ENCODE measurements around the gene PACSIN2. TPM values are rescaled to one million over a fixed set of nuclear protein-coding genes. Genes with fewer than 3 reads are reported as not detected.
A peak's percentile ranks its signal among the peaks of the same experiment; 100 is the strongest.
"Not testable (repeated sequence)": the region's sequence is repeated elsewhere in the genome, so short reads cannot be mapped to it uniquely, and the experiment has no call there.

PACSIN2 gene
- total and polyA plus RNA-seq, 4 donors = 40.3 to 149 (median 84.0) TPM

DNA sequence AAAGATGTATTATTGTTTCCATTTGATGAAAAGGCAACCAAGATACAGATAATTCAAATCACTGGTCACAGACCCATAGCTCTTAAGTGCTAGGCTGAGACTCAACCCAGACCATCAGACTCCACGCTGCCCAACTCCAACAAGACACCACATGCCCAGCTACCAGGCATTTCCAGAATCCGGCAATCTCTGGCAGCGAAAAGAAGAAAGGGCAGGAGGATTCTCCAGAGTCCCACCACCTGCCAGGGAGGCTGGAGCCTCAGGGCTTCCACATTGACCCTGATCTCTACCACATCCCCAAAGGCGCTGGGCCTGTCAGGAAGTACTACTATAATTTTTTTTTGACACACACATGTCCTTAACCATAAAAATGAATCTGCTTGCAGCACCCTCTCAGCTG, 96.4 kb downstream of the PACSIN2 start:
- TF ChIP-seq, protein P1, sequence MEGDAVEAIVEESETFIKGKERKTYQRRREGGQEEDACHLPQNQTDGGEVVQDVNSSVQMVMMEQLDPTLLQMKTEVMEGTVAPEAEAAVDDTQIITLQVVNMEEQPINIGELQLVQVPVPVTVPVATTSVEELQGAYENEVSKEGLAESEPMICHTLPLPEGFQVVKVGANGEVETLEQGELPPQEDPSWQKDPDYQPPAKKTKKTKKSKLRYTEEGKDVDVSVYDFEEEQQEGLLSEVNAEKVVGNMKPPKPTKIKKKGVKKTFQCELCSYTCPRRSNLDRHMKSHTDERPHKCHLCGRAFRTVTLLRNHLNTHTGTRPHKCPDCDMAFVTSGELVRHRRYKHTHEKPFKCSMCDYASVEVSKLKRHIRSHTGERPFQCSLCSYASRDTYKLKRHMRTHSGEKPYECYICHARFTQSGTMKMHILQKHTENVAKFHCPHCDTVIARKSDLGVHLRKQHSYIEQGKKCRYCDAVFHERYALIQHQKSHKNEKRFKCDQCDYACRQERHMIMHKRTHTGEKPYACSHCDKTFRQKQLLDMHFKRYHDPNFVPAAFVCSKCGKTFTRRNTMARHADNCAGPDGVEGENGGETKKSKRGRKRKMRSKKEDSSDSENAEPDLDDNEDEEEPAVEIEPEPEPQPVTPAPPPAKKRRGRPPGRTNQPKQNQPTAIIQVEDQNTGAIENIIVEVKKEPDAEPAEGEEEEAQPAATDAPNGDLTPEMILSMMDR (IDR thresholded peaks at IDR 0.05; ENCODE audit: control extremely low read depth, extremely low read depth) = no peak
- WGBS, 2 donors = 76 to 87% methylated on average over 4 of the region's 4 CpGs
- no peak for ATAC-seq (ENCODE audit: insufficient read depth, low FRiP score)
- Histone ChIP-seq H3K27ac (ENCODE audit: low read depth in 1 of 2, low read length in 1 of 2) (no peak overlapping the region), H3K4me1 (ENCODE audit: control insufficient read depth in 5 of 5, insufficient read depth in 5 of 5, low read length in 5 of 5) (peaks cover 0 to 25% (median 0%) of the 10 kb centered on the region in 5 donors), H3K4me3 (no peak overlapping the region), H3K27me3 (ENCODE audit: control insufficient read depth in 3 of 3, insufficient read depth in 3 of 3, low read length in 2 of 3) (no peaks in the 10 kb centered on the region), H3K36me3 (ENCODE audit: control insufficient read depth in 4 of 4, insufficient read depth in 4 of 4, low read length in 4 of 4) (peaks cover 0 to 3% (median 0%) of the 10 kb centered on the region in 4 donors), H3K9ac (ENCODE audit: insufficient read depth in 1 of 2, low read length in 2 of 2) (no peak overlapping the region), H3K9me3 (ENCODE audit: control insufficient read depth in 4 of 4, insufficient read depth in 3 of 4, low read length in 3 of 4) (no peaks in the 10 kb centered on the region)
- DNase-seq = no peak

DNA sequence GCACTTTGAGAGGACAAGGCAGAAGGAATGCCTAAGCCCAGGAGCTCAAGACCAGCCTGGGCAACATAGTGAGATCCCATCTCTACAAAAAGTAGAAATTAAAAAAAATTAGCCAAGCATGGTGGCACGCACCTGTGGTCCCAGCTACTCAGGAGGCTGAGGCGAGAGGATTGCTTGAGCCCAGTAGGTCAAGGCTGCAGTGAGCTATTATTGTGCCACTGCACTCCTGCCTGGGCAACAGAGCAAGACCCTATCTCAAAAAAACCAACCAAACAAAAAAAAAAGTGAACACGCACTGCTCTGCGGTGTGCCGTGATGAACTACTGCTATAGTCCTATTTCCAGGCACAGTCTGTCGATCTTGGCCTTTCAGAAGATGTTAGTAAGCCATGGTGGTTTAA, 97.6 kb downstream of the PACSIN2 start:
- peaks cover 0 to 22% (median under 1%) of the 10 kb centered on the region in 5 donors for H3K4me1 ChIP-seq (ENCODE audit: control insufficient read depth in 5 of 5, insufficient read depth in 5 of 5, low read length in 5 of 5)
- not testable (repeated sequence) for ATAC-seq (ENCODE audit: insufficient read depth, low FRiP score); DNase-seq; H3K36me3 ChIP-seq (ENCODE audit: control insufficient read depth in 4 of 4, insufficient read depth in 4 of 4, low read length in 4 of 4); H3K9ac ChIP-seq (ENCODE audit: insufficient read depth in 1 of 2, low read length in 2 of 2); H3K27me3 ChIP-seq (ENCODE audit: control insufficient read depth in 3 of 3, insufficient read depth in 3 of 3, low read length in 2 of 3); H3K9me3 ChIP-seq (ENCODE audit: control insufficient read depth in 4 of 4, insufficient read depth in 3 of 4, low read length in 3 of 4); H3K4me3 ChIP-seq; H3K27ac ChIP-seq (ENCODE audit: low read depth in 1 of 2, low read length in 1 of 2)
- 99% methylated on average over 6 of the region's 6 CpGs for WGBS, 2 donors

DNA sequence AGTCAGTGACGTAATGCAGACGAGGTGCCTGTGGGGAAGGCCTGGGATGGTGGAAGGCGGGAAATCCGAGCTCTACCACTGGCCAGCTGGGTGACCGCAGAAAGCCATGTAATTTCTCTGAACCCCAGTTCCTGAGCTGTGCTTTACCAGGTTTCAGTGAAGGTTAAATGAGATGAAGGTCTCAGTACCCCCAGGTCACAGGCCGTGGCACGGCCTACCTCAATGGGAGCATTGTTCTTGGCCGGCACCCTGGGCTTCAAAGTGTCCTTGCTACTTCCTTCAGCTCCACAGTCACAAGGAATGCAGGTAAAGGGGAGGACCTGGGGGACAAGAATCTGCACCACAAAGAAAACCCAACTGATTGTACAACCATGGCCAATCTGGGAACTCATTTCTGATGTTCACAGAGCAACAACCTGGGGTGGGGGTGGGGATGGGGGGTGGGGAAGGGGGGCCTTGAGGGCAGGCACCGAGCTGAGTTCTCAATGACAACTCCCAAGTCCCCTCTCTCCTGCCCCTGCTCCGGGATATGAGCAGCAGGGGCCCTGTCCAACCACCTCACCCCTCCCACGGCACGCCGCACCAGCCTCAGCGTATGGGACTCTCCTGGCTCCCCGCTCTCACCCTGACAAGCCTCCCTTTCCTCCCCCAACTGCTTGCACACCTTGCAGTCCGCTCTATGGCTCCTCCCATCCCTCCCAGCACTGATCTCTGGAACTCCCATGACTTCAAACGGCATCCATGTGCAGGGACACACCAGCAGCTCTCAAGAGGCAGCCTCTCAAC, 98.8 kb downstream of the PACSIN2 start:
- TF ChIP-seq, protein P1 (IDR thresholded peaks at IDR 0.05; ENCODE audit: control extremely low read depth, extremely low read depth) = no peak
- no peak for ATAC-seq (ENCODE audit: insufficient read depth, low FRiP score)
- H3K27me3 ChIP-seq (ENCODE audit: control insufficient read depth in 3 of 3, insufficient read depth in 3 of 3, low read length in 2 of 3) = no peaks in the 10 kb centered on the region
- WGBS, 2 donors = 89 to 90% methylated on average over 17 of the region's 17 CpGs
- no peaks in the 10 kb centered on the region for H3K9me3 ChIP-seq (ENCODE audit: control insufficient read depth in 4 of 4, insufficient read depth in 3 of 4, low read length in 3 of 4)
- peaks cover 0 to 18% (median 3%) of the 10 kb centered on the region in 5 donors for H3K4me1 ChIP-seq (ENCODE audit: control insufficient read depth in 5 of 5, insufficient read depth in 5 of 5, low read length in 5 of 5)
- peak in 2 of 3 donors; percentile 44 to 56 for DNase-seq
- H3K4me3 ChIP-seq = no peak overlapping the region
- H3K36me3 ChIP-seq (ENCODE audit: control insufficient read depth in 4 of 4, insufficient read depth in 4 of 4, low read length in 4 of 4) = peaks cover 0 to 5% (median 2%) of the 10 kb centered on the region in 4 donors
- no peak overlapping the region for H3K27ac ChIP-seq (ENCODE audit: low read depth in 1 of 2, low read length in 1 of 2)
- H3K9ac ChIP-seq (ENCODE audit: insufficient read depth in 1 of 2, low read length in 2 of 2) = no peak overlapping the region

DNA sequence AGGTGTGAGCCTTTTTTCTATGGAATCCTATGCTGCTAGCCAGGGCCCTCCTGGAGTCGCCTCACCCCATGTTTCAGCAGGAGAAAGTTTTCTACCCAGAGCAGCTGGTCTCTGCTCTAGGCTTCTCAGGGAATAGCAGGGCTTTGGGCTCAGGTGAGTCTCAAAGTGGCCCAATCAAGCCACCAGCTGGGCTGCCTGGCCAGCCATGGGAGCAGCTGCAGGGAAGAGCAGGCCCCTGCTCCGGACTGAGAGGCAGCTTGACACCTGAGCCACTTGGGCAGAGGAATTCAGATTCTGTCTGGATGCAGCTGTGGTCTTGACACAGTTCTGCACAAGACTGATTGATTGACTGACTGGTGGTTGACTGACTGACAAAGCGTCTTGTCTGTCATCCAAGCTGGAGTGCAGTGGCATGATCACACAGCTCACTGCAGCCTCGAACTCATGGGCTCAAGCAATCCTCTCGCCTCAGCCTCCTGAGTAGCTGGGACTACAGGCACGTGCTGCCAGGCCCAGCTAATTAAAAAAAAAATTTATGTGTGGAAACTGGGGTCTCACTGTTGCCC, 100.4 kb downstream of the PACSIN2 start:
- DNase-seq = no peak
- ATAC-seq (ENCODE audit: insufficient read depth, low FRiP score) = no peak
- Histone ChIP-seq H3K4me1 (ENCODE audit: control insufficient read depth in 5 of 5, insufficient read depth in 5 of 5, low read length in 5 of 5) (peaks cover 0 to 15% (median 3%) of the 10 kb centered on the region in 5 donors), H3K9me3 (ENCODE audit: control insufficient read depth in 4 of 4, insufficient read depth in 3 of 4, low read length in 3 of 4) (no peaks in the 10 kb centered on the region), H3K4me3 (no peak overlapping the region), H3K36me3 (ENCODE audit: control insufficient read depth in 4 of 4, insufficient read depth in 4 of 4, low read length in 4 of 4) (peaks cover 0 to 12% (median 7%) of the 10 kb centered on the region in 4 donors), H3K27ac (ENCODE audit: low read depth in 1 of 2, low read length in 1 of 2) (no peak overlapping the region), H3K9ac (ENCODE audit: insufficient read depth in 1 of 2, low read length in 2 of 2) (no peak overlapping the region), H3K27me3 (ENCODE audit: control insufficient read depth in 3 of 3, insufficient read depth in 3 of 3, low read length in 2 of 3) (no peaks in the 10 kb centered on the region)
- TF ChIP-seq, protein P1 (IDR thresholded peaks at IDR 0.05; ENCODE audit: control extremely low read depth, extremely low read depth) = no peak
- 95 to 98% methylated on average over 6 of the region's 6 CpGs for WGBS, 2 donors
